KOPT-K1 (cell line): ENCODE measurements around the gene IFNGR2.
"Not testable (repeated sequence)": the region's sequence is repeated elsewhere in the genome, so short reads cannot be mapped to it uniquely, and the experiment has no call there.

ENCODE experiments used
- H3K27ac ChIP-seq: fragments of 200-600 bp; sonication (generic); 2 replicates; pipeline ENCODE4 v1.5.1; 2016; ENCODE audit warnings: antibody characterized with exemption, mild to moderate bottlenecking, low read depth, low read length; ENCODE audit not compliant: poor library complexity, severe bottlenecking
- H3K36me3 ChIP-seq: fragments of 200-600 bp; sonication (generic); 2 replicates; pipeline ENCODE4 v1.5.1; 2017; ENCODE audit warnings: antibody characterized with exemption, mild to moderate bottlenecking, low read length, moderate library complexity; ENCODE audit not compliant: insufficient read depth
- H3K9me3 ChIP-seq: fragments of 200-600 bp; sonication (generic); 2 replicates; pipeline ENCODE4 v1.5.1; 2017; ENCODE audit warnings: antibody characterized with exemption, low read length, mild to moderate bottlenecking; ENCODE audit not compliant: insufficient read depth, poor library complexity, severe bottlenecking

Gene IFNGR2

DNA sequence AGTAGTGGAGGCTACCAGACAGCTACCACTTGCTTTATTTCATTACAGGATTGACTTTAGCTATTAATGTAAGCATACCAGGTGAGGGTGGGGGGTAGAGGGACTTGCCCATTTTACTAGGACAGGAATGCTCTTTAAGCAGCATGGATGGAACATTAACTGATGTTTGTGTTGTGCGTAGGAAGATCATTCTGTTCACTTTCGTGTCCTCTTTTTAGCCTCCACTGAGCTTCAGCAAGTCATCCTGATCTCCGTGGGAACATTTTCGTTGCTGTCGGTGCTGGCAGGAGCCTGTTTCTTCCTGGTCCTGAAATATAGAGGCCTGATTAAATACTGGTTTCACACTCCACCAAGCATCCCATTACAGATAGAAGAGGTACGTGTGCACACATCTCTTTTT lies 29.3 kb downstream of the IFNGR2 start:
- H3K36me3 ChIP-seq: peaks cover 88% of the 10 kb centered on the region
- H3K9me3 ChIP-seq: no peaks in the 10 kb centered on the region
- no peak overlapping the region for H3K27ac ChIP-seq

GRCh38 chr21:33433001-33433400 lies 29.8 kb downstream of the IFNGR2 start:
- Histone ChIP-seq H3K27ac (no peak overlapping the region), H3K36me3 (peaks cover 88% of the 10 kb centered on the region), H3K9me3 (no peaks in the 10 kb centered on the region)

DNA sequence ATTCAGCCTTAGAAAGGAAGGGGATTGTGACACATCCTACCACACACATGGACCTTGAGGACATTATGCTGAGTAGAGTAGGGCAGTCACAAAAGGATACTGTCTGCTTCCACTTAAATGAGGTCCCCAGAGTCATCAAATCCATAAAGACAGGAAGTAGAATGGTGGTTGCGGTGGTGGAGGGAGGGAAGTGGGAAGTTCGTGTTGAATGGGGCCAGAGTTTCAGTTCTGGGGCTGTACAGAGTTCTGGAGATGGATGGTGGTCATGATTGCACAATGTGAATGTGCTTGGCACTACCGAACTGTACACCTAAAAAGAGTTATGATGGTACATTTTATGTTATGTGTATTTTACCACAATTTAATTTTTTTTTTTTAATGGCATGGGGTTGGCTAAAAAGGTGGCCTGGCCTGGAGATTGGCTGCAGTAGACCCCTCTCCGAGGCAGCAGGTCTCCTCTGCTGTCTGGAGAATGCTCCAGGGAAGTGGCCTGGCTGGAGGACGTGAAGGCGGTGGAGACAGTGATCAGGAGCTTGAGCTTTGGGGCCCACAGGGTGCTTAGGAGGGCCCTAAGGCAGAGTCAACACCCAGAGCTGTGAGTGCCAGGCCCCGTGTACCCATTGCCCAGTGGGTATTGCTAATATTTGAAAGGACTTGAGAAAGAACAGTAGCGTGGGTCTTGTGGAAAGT lies 30.4 kb downstream of the IFNGR2 start:
- H3K9me3 ChIP-seq: no peaks in the 10 kb centered on the region
- H3K36me3 ChIP-seq: peaks cover 87% of the 10 kb centered on the region
- H3K27ac ChIP-seq: no peak overlapping the region

- Histone ChIP-seq H3K9me3 (no peaks in the 10 kb centered on the region), H3K27ac (no peak overlapping the region), H3K36me3 (peaks cover 74% of the 10 kb centered on the region)
These were observed 31.7 kb downstream of the IFNGR2 start for GRCh38 chr21:33434770-33435360.

DNA sequence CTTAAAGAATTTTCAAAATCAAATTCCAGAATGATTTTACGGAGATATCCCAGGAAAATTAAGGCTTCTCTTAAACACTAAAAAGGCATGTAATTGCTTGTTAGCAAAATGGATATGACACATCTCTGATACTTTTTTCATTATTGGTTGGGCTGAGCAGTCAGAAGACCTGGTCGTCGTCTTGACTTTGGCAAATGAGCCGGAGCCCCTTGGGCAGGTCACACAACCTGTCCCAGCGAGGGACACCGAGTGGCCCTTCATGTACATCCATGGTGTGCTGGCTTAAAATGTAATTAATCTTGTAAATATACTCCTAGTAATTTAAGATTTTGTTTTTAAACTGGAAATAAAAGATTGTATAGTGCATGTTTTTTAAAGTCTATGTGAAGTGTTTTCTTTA lies 33.9 kb downstream of the IFNGR2 start:
- no peak overlapping the region for H3K27ac ChIP-seq
- no peaks in the 10 kb centered on the region for H3K9me3 ChIP-seq
- peaks cover 54% of the 10 kb centered on the region for H3K36me3 ChIP-seq

DNA sequence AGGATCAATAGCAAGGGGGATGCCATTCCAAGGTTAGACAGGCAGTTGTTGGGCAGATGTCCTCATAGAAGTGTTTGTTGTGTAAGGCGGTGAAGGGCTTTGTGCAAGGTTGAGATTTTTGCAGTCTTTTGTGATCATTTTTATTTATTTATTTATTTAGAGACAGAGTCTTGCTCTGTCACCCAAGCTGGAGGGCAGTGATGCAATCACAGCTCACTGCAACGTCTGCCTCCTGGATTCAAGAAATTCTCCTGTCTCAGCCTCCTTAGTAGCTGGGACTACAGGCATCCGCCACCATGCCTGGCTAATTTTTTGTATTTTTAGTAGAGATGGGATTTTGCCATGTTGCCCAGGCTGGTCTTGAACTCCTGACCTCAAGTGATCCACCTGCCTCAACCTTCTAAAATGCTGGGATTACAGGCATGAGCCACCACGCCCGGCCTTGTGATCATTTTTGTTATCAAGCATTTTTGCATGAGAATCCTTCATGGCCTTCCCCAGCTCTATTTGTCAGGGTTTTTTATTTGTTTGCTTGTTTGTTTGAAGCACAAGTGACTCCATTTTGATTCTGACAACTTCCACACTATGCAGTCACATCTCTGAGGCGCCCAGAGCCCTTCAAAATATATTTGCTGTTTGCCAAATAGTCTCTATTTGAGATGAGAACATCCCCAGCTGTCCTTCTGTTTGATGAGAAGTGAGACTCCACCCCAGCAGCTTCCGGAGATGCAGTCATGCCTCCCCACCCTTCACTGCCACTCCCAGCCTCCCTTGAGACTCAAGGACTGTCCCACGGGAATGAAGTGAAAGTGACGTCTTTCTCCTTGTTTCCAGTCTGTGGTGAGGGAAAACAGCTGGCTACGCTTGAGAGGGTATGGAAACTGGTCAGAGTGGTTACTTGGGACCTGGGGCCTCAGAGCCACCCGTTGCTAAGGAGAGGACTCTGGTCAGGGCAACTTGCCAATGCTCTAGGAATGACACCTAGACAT lies 38.6 kb downstream of the IFNGR2 start:
- no peak overlapping the region for H3K27ac ChIP-seq
- H3K9me3 ChIP-seq: no peaks in the 10 kb centered on the region
- H3K36me3 ChIP-seq: peaks cover 17% of the 10 kb centered on the region

- H3K9me3 ChIP-seq: no peaks in the 10 kb centered on the region
- H3K27ac ChIP-seq: no peak overlapping the region
- peaks cover 3% of the 10 kb centered on the region; the same call in 1 of the 2 replicates for H3K36me3 ChIP-seq
These were observed 40.0 kb downstream of the IFNGR2 start for GRCh38 chr21:33443194-33443593.

- H3K36me3 ChIP-seq: no peaks in the 10 kb centered on the region; the same call in 1 of the 2 replicates
- H3K9me3 ChIP-seq: no peaks in the 10 kb centered on the region
- no peak overlapping the region for H3K27ac ChIP-seq
These were observed 41.3 kb downstream of the IFNGR2 start for GRCh38 chr21:33444499-33444898.

DNA sequence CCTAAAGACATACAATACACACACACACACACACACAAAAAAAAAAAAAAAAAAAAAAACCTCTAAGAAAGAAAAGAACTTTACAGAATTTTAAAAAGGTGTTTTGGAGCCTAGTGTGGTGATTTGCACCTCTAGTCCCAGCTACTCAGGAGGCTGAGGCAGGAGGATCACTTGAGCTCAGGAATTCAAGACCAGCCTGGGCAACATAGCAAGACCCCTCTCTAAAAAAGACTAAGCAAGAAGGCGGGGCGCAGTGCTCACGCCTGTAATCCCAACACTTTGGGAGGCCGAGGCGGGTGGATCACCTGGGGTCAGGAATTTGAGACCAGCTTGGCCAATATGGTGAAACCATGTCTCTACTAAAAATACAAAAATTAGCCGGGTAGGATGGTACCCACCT lies 43.4 kb downstream of the IFNGR2 start:
- H3K27ac ChIP-seq, H3K36me3 ChIP-seq, H3K9me3 ChIP-seq: not testable (repeated sequence)

- Histone ChIP-seq H3K36me3 (peaks cover 4% of the 10 kb centered on the region; the same call in 1 of the 2 replicates), H3K9me3 (no peaks in the 10 kb centered on the region), H3K27ac (no peak overlapping the region)
These were observed 46.4 kb downstream of the IFNGR2 start for GRCh38 chr21:33449616-33450015.

- Histone ChIP-seq H3K36me3 (peaks cover 9% of the 10 kb centered on the region), H3K27ac (no peak overlapping the region), H3K9me3 (no peaks in the 10 kb centered on the region)
These were observed 48.4 kb downstream of the IFNGR2 start for GRCh38 chr21:33451634-33452071.

GRCh38 chr21:33452362-33452761 lies 49.1 kb downstream of the IFNGR2 start:
- H3K27ac ChIP-seq: no peak overlapping the region
- H3K36me3 ChIP-seq: peaks cover 12% of the 10 kb centered on the region
- no peaks in the 10 kb centered on the region for H3K9me3 ChIP-seq

DNA sequence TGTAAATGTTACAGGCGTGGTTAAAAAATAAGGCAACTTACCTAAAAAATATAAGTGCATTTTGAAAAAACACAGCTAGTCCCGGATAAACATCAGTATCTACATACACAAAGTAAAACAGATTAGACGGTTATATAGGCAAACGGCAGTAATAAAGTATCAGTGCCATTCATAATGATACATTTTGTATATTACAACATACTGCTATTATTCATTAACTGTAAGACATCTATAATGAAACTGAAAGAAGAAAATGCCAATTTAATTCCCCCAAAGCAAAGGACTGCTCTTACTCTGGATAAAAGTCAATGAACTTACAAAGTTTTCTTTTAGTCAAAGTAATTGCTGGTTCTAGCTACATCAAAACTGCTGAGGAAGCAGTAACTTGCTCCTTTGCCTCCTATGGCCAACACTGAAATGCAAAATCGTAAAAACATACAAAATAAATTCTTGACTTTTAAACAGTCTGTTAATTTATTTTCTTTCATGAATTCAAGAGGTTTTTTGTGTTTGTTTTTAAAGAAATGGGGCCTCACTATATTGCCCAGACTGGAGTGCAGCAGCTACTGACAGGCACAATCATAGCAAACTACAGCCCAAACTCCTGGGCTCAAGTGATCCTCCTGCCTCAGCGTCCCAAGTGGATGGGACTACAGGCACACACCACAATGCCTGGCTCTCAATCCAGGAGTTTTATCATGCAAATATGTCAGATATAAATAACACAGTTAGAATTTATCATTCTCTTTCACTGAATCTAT lies 52.7 kb downstream of the IFNGR2 start:
- no peaks in the 10 kb centered on the region for H3K9me3 ChIP-seq
- peaks cover 12% of the 10 kb centered on the region for H3K36me3 ChIP-seq
- H3K27ac ChIP-seq: no peak overlapping the region

DNA sequence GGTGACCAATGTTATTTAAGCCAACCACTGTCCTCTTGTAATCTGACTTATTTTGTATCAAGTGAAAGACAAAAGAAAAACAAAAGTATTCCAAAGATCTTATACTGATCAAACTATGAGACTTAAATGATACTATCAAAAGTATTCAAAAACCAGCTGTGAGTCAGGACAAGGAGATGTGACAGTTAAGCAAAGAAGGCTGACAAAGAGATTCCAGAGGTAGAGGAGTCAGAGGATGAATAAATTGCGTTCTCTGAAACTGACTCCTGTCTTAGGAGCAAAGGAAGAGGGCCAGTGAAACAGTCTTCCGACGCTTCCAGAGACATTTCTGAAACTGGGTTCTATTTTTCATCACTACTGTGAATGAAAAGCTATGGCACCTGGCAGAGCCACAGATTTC lies 55.6 kb downstream of the IFNGR2 start:
- H3K36me3 ChIP-seq: peaks cover 12% of the 10 kb centered on the region
- H3K9me3 ChIP-seq: no peaks in the 10 kb centered on the region

More for the DNA sequence above, 55.6 kb downstream of the IFNGR2 start:
- H3K27ac ChIP-seq: no peak overlapping the region
